Measurements from ENCODE around the gene DSCAML1. TPM values are rescaled to one million over a fixed set of nuclear protein-coding genes. Genes with fewer than 3 reads are reported as not detected.

The DSCAML1 gene
- total RNA-seq, 1 donor from 2014 or later, result 0.89 TPM

Other genes with a start within 250 kb of the DSCAML1 start
- 1.5 TPM for gene FXYD2, start 27.5 kb upstream of the DSCAML1 start, total RNA-seq
- 30.3 TPM for gene FXYD6, start 79.4 kb upstream of the DSCAML1 start, total RNA-seq
- 7.8 TPM for gene TMPRSS13, start 132.2 kb upstream of the DSCAML1 start, total RNA-seq
- 9.1 TPM for gene IL10RA, start 189.2 kb upstream of the DSCAML1 start, total RNA-seq

All from skin of body (tissue), 1 donor.